ENCODE results near the gene ARHGAP21.

DNA sequence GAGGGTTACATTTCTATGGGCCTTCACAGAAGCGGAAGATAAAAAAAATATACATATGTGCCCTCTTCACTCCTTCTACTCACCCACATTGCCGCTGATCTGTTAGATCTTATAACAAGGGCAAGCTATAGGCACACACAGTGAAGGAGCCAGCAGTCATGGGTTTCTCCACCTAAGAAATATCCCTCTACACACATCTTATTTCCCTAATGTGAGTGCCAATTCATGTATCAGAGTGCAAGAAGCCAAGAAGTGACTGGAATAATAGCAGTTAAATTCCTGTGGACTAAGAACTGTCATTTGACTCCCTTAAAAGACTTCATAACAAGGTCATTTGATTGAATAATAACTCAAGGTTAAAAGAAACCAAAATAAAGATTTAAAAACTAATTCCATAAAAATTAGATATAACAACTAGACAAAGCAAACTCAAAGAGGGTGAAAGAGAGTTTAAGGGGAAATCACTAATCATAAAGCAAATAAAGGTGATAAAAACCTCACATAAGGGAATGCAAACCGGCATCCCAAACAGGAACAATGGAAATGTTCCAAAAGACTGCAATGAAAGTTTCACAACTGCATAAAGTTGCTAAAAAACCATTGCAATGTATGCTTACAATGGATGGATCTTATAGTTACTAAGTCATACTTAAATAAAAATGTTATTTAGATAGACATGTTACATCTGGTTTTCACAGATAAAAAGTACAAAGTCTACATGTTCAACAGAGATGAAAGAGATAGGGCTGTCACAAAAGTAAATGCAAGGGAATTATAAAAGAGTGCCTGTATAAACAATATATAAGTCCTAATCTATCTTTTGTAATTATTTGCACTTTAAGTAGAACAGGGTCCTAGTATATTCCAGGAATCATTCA lies 42.8 kb downstream of the ARHGAP21 start:
- TF ChIP-seq, protein P1, sequence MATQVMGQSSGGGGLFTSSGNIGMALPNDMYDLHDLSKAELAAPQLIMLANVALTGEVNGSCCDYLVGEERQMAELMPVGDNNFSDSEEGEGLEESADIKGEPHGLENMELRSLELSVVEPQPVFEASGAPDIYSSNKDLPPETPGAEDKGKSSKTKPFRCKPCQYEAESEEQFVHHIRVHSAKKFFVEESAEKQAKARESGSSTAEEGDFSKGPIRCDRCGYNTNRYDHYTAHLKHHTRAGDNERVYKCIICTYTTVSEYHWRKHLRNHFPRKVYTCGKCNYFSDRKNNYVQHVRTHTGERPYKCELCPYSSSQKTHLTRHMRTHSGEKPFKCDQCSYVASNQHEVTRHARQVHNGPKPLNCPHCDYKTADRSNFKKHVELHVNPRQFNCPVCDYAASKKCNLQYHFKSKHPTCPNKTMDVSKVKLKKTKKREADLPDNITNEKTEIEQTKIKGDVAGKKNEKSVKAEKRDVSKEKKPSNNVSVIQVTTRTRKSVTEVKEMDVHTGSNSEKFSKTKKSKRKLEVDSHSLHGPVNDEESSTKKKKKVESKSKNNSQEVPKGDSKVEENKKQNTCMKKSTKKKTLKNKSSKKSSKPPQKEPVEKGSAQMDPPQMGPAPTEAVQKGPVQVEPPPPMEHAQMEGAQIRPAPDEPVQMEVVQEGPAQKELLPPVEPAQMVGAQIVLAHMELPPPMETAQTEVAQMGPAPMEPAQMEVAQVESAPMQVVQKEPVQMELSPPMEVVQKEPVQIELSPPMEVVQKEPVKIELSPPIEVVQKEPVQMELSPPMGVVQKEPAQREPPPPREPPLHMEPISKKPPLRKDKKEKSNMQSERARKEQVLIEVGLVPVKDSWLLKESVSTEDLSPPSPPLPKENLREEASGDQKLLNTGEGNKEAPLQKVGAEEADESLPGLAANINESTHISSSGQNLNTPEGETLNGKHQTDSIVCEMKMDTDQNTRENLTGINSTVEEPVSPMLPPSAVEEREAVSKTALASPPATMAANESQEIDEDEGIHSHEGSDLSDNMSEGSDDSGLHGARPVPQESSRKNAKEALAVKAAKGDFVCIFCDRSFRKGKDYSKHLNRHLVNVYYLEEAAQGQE (IDR thresholded peaks at IDR 0.05) = no peak
- TF ChIP-seq, protein P2, sequence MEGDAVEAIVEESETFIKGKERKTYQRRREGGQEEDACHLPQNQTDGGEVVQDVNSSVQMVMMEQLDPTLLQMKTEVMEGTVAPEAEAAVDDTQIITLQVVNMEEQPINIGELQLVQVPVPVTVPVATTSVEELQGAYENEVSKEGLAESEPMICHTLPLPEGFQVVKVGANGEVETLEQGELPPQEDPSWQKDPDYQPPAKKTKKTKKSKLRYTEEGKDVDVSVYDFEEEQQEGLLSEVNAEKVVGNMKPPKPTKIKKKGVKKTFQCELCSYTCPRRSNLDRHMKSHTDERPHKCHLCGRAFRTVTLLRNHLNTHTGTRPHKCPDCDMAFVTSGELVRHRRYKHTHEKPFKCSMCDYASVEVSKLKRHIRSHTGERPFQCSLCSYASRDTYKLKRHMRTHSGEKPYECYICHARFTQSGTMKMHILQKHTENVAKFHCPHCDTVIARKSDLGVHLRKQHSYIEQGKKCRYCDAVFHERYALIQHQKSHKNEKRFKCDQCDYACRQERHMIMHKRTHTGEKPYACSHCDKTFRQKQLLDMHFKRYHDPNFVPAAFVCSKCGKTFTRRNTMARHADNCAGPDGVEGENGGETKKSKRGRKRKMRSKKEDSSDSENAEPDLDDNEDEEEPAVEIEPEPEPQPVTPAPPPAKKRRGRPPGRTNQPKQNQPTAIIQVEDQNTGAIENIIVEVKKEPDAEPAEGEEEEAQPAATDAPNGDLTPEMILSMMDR (IDR thresholded peaks at IDR 0.05) = no peak
- TF ChIP-seq EP300 (IDR thresholded peaks at IDR 0.05) (no peak), MYC (IDR thresholded peaks at IDR 0.05; ENCODE audit: borderline replicate concordance, low read length) (no peak), POLR2A (IDR thresholded peaks at IDR 0.05; ENCODE audit: low read length) (no peak), ZC3H11A (IDR thresholded peaks at IDR 0.05) (no peak)

All from A549 (cell line).